Measurements from ENCODE around the gene SYNGR1.
A peak's percentile ranks its signal among the peaks of the same experiment; 100 is the strongest.
"Not testable (repeated sequence)": the region's sequence is repeated elsewhere in the genome, so short reads cannot be mapped to it uniquely, and the experiment has no call there.

The SYNGR1 gene

GRCh38 chr22:39317084-39317774 is 32.6 kb upstream of the SYNGR1 start:
- DNase-seq = peak; percentile 63

GRCh38 chr22:39317775-39318506 is 31.9 kb upstream of the SYNGR1 start:
- no peak for DNase-seq

- DNase-seq = peak; percentile 66
These were observed 31.1 kb upstream of the SYNGR1 start for GRCh38 chr22:39318507-39319283.

GRCh38 chr22:39319284-39320022 is 30.3 kb upstream of the SYNGR1 start, which contains the start of gene RPL3:
RPL3 (minus strand) TSS chr22:39319623; CDS start chr22:39319597, 26 bp downstream.
- peak; percentile 99 for DNase-seq

GRCh38 chr22:39320616-39321029 is 29.2 kb upstream of the SYNGR1 start:
- not testable (repeated sequence) for DNase-seq

GRCh38 chr22:39325392-39325932 is 24.3 kb upstream of the SYNGR1 start:
- DNase-seq = no peak

- DNase-seq = no peak
These were observed 21.6 kb upstream of the SYNGR1 start for GRCh38 chr22:39327995-39328754.

GRCh38 chr22:39330553-39330952 is 19.2 kb upstream of the SYNGR1 start:
- DNase-seq = not testable (repeated sequence)

- DNase-seq = no peak
These were observed 17.2 kb upstream of the SYNGR1 start for GRCh38 chr22:39332441-39333064.

GRCh38 chr22:39336411-39336810 is 13.4 kb upstream of the SYNGR1 start:
- no peak for DNase-seq

- DNase-seq = not testable (repeated sequence)
These were observed 10.0 kb upstream of the SYNGR1 start for GRCh38 chr22:39339775-39340174.

- no peak for DNase-seq
These were observed 8.6 kb upstream of the SYNGR1 start for GRCh38 chr22:39341179-39341578.

GRCh38 chr22:39343259-39344045 is 6.3 kb upstream of the SYNGR1 start:
- peak; percentile 64 for DNase-seq

- DNase-seq = no peak
These were observed 5.8 kb upstream of the SYNGR1 start for GRCh38 chr22:39344046-39344390.

GRCh38 chr22:39345231-39345630 is 4.6 kb upstream of the SYNGR1 start:
- no peak for DNase-seq

GRCh38 chr22:39348909-39349505 is 784 bp upstream of the SYNGR1 start:
- DNase-seq = no peak

GRCh38 chr22:39349506-39349966 is 255 bp upstream of the SYNGR1 start:
- DNase-seq = peak; percentile 38

- DNase-seq = no peak
These were observed 1.2 kb downstream of the SYNGR1 start for GRCh38 chr22:39350757-39351688.

Data from stimulated activated CD8-positive, alpha-beta memory T cell treated with anti-CD3 and anti-CD28 coated beads, Interleukin-4, amount 100 ng/mL, for 48 hours (primary cell).